Measurements from ENCODE around the gene CDH5.
A peak's percentile ranks its signal among the peaks of the same experiment; 100 is the strongest.

The CDH5 gene

GRCh38 chr16:66379571-66379941 lies 13.1 kb downstream of the CDH5 start:
- DNase-seq (ENCODE audit: low read depth in 2 of 2): no peak
- no peak overlapping the region for H3K4me3 ChIP-seq (replicated peaks in 1 of 2; ENCODE audit: low read depth in 2 of 2, low read length in 2 of 2)
- TF ChIP-seq, protein P1, sequence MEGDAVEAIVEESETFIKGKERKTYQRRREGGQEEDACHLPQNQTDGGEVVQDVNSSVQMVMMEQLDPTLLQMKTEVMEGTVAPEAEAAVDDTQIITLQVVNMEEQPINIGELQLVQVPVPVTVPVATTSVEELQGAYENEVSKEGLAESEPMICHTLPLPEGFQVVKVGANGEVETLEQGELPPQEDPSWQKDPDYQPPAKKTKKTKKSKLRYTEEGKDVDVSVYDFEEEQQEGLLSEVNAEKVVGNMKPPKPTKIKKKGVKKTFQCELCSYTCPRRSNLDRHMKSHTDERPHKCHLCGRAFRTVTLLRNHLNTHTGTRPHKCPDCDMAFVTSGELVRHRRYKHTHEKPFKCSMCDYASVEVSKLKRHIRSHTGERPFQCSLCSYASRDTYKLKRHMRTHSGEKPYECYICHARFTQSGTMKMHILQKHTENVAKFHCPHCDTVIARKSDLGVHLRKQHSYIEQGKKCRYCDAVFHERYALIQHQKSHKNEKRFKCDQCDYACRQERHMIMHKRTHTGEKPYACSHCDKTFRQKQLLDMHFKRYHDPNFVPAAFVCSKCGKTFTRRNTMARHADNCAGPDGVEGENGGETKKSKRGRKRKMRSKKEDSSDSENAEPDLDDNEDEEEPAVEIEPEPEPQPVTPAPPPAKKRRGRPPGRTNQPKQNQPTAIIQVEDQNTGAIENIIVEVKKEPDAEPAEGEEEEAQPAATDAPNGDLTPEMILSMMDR (IDR thresholded peaks at IDR 0.05; ENCODE audit: low read depth, low read length): no peak

- H3K4me3 ChIP-seq (replicated peaks in 1 of 2; ENCODE audit: low read depth in 2 of 2, low read length in 2 of 2): no peak overlapping the region
- TF ChIP-seq, protein P1 (IDR thresholded peaks at IDR 0.05; ENCODE audit: low read depth, low read length): no peak
- no peak for DNase-seq (ENCODE audit: low read depth in 2 of 2)
These were observed 13.9 kb downstream of the CDH5 start for GRCh38 chr16:66380421-66380820.

GRCh38 chr16:66381585-66382170 lies 15.2 kb downstream of the CDH5 start:
- no peak for DNase-seq (ENCODE audit: low read depth in 2 of 2)
- TF ChIP-seq, protein P1 (IDR thresholded peaks at IDR 0.05; ENCODE audit: low read depth, low read length): no peak
- no peak overlapping the region for H3K4me3 ChIP-seq (replicated peaks in 1 of 2; ENCODE audit: low read depth in 2 of 2, low read length in 2 of 2)

GRCh38 chr16:66382171-66382965 lies 15.9 kb downstream of the CDH5 start:
- DNase-seq (ENCODE audit: low read depth in 2 of 2): peak; percentile 75 to 93
- TF ChIP-seq, protein P1 (IDR thresholded peaks at IDR 0.05; ENCODE audit: low read depth, low read length): no peak
- H3K4me3 ChIP-seq (replicated peaks in 1 of 2; ENCODE audit: low read depth in 2 of 2, low read length in 2 of 2): no peak overlapping the region

DNA sequence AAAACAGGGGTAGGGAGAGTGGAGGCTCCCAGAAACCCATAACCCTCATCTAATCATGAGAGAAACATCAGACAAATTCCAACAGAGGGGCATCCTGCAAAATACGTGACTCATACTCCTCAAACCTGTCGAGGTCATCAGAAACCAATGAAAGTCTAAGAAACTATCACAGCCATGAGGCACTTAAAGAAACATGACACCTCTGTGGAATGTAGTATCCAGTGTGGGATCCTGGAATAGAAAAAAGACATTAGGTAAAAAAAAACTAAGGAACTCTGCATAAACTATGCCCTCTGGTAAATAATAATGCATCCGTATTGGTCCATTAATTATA lies 16.4 kb downstream of the CDH5 start:
- TF ChIP-seq, protein P1 (IDR thresholded peaks at IDR 0.05; ENCODE audit: low read depth, low read length): no peak
- no peak overlapping the region for H3K4me3 ChIP-seq (replicated peaks in 1 of 2; ENCODE audit: low read depth in 2 of 2, low read length in 2 of 2)
- peak; percentile 82 to 85 for DNase-seq (ENCODE audit: low read depth in 2 of 2)

DNA sequence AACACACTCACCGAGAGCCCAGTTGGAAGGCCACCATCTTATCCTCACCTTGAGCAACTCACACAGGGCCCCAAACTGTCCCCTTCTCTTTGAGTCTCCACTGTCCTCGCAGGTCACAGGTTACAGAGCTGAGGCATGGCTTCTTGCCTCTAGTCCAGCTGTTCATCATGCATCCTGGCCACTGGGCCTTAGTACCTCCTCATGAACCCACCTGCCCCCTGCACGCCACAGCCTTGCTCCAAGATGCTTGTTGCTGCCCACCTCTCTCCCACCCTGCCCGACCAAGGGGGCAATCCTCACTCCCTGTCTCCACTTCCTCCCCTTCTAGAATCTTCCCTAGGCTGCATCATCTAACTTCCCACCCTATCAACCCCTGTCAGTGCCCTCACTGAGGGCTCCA lies 17.1 kb downstream of the CDH5 start:
- TF ChIP-seq, protein P1 (IDR thresholded peaks at IDR 0.05; ENCODE audit: low read depth, low read length): no peak
- no peak overlapping the region for H3K4me3 ChIP-seq (replicated peaks in 1 of 2; ENCODE audit: low read depth in 2 of 2, low read length in 2 of 2)
- DNase-seq (ENCODE audit: low read depth in 2 of 2): no peak

All from cardiac fibroblast (primary cell).